Esophagus muscularis mucosa (tissue), 2 donors: Measurements from ENCODE around the gene MOB3B.

Experiments used
- EP300 ChIP-seq: sonication (generic); formaldehyde crosslinking; IDR thresholded peaks from one replicate; pipeline ENCODE4 v1.6.1; 2017; ENCODE audit warnings: antibody characterized with exemption
- POLR2A ChIP-seq: fragments of 450-650 bp; IDR thresholded peaks from one replicate; pipeline ENCODE4 v1.6.1; 2017; ENCODE audit warnings: antibody characterized with exemption, moderate library complexity, mild to moderate bottlenecking, low read depth

DNA sequence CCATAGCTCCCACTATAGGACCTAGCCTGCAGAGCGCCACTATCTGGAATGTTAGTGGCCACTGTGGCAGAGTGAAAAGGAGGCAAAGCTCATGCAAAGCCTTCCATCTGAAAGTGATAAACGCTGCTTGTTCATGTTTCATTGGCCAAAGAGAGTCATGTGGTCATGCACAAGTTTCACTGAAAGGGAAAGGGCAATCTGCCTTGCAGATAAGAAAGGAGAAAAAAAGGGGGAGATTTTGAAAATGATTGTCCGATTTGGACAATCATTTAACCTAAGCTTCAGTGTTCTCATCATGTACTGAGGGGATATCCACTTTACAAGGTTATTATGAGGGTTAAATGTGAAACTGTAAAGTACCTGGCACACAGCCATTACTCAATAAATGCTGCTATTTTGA, 9.0 kb upstream of the MOB3B start:
- TF ChIP-seq POLR2A (no peak), EP300 (no peak)
